ENCODE results near the gene XIRP2. TPM values are rescaled to one million over a fixed set of nuclear protein-coding genes. Genes with fewer than 3 reads are reported as not detected.

XIRP2 gene
- total and polyA plus RNA-seq, 2 of the 13 experiments (the other 11 are each of a cell fraction or from before 2014, with no cell fraction given): 0.04 to 0.05 TPM

DNA sequence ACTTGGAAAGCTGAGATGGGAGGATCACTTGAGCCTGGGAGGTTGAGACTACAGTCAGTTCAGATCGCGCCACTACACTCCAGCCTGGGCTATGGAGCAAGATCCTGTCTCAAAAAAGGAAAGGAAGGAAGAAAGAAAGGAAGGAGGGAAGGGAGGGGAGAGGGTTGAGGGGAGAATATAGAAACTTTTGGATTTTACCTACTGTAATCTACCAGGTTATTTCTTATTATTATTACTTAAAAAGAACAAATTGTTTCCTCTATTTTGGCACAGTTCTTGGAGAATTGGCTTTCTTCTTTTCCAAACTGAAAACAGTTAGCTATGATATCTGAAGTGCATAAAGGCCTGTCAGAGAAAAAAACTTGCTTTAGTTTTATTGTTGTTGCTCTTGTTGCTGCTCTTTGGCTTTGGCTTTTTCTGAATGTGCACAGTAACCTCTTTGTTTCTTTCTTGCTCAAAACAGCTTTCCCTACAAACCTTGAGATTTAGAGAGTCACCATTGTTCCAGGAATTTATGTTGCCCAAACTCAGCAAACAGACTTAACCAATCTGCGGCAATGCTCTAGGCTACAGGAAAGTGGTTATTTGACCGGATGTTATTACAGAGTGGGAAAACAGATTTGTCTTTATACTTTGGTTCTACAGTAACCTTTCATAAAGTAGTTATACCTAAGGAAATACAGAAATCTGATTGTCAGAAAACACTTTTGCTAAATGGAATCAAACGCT is 214.9 kb downstream of the XIRP2 start (continued):
- peak; percentile 30 for TF ChIP-seq YY1 (IDR thresholded peaks at IDR 0.05; ENCODE audit: insufficient read depth, insufficient replicate concordance, low read depth, low read length)
- TF ChIP-seq SMAD9 (CRISPR knock-in tag; IDR thresholded peaks at IDR 0.05): no peak
- TF ChIP-seq HNRNPUL1 (IDR thresholded peaks at IDR 0.05; ENCODE audit: low read depth, low read length): no peak
- no peak for TF ChIP-seq ZNF121 (CRISPR knock-in tag; IDR thresholded peaks at IDR 0.05)
- 0 out of 2 replicates have a peak, but pooled peaks have one; percentile 30 for TF ChIP-seq MEIS2 (CRISPR knock-in tag; IDR thresholded peaks at IDR 0.05)
- TF ChIP-seq RXRB (CRISPR knock-in tag; IDR thresholded peaks at IDR 0.05; ENCODE audit: borderline replicate concordance): peak; percentile 82
- no peak for TF ChIP-seq TBL1XR1 (IDR thresholded peaks at IDR 0.05; ENCODE audit: borderline replicate concordance, low read length, partially characterized antibody)
- no peak for TF ChIP-seq TCF12 (IDR thresholded peaks at IDR 0.05)
- TF ChIP-seq TCF12 (CRISPR knock-in tag; IDR thresholded peaks at IDR 0.05): 0 out of 2 replicates have a peak, but pooled peaks have one; percentile 25
- no peak for TF ChIP-seq ATRX (CRISPR knock-in tag; IDR thresholded peaks at IDR 0.05; ENCODE audit: borderline replicate concordance)
- no peak for TF ChIP-seq TP53 (CRISPR knock-in tag; conservative IDR thresholded peaks at IDR 0.05)
- no peak for TF ChIP-seq ZNF263 (CRISPR knock-in tag; IDR thresholded peaks at IDR 0.05)
- no peak for TF ChIP-seq ZNF230 (CRISPR knock-in tag; IDR thresholded peaks at IDR 0.05)
- no peak for TF ChIP-seq FIP1L1 (IDR thresholded peaks at IDR 0.05; ENCODE audit: borderline replicate concordance, insufficient read depth, low read depth, low read length)
- TF ChIP-seq ASH2L (IDR thresholded peaks at IDR 0.05; ENCODE audit: insufficient read length, low read depth, low read length): peak; percentile 70
- TF ChIP-seq RFXANK (CRISPR knock-in tag; IDR thresholded peaks at IDR 0.05): peak; percentile 56; the same call in 1 of the 2 replicates
- TF ChIP-seq, protein P1, sequence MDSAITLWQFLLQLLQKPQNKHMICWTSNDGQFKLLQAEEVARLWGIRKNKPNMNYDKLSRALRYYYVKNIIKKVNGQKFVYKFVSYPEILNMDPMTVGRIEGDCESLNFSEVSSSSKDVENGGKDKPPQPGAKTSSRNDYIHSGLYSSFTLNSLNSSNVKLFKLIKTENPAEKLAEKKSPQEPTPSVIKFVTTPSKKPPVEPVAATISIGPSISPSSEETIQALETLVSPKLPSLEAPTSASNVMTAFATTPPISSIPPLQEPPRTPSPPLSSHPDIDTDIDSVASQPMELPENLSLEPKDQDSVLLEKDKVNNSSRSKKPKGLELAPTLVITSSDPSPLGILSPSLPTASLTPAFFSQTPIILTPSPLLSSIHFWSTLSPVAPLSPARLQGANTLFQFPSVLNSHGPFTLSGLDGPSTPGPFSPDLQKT (CRISPR knock-in tag; IDR thresholded peaks at IDR 0.05; ENCODE audit: borderline replicate concordance): no peak
- peak; percentile 39; the same call in 1 of the 2 replicates for TF ChIP-seq ATF1 (CRISPR knock-in tag; IDR thresholded peaks at IDR 0.05)
- TF ChIP-seq ZNF772 (CRISPR knock-in tag; IDR thresholded peaks at IDR 0.05): peak; percentile 44
- no peak for TF ChIP-seq KMT2A (CRISPR knock-in tag; IDR thresholded peaks at IDR 0.05)
- no peak for TF ChIP-seq MAFF (IDR thresholded peaks at IDR 0.05; ENCODE audit: low read depth, low read length)
- TF ChIP-seq, protein P2, sequence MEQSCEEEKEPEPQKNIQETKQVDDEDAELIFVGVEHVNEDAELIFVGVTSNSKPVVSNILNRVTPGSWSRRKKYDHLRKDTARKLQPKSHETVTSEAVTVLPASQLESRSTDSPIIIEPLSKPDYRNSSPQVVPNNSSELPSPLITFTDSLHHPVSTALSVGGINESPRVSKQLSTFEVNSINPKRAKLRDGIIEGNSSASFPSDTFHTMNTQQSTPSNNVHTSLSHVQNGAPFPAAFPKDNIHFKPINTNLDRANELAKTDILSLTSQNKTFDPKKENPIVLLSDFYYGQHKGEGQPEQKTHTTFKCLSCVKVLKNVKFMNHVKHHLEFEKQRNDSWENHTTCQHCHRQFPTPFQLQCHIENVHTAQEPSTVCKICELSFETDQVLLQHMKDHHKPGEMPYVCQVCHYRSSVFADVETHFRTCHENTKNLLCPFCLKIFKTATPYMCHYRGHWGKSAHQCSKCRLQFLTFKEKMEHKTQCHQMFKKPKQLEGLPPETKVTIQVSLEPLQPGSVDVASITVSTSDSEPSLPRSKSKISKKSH (CRISPR knock-in tag; IDR thresholded peaks at IDR 0.05; ENCODE audit: borderline replicate concordance): no peak
- no peak for TF ChIP-seq ATF7 (IDR thresholded peaks at IDR 0.05)
- no peak for TF ChIP-seq ATF7 (CRISPR knock-in tag; IDR thresholded peaks at IDR 0.05)
- TF ChIP-seq JARID2 (CRISPR knock-in tag; IDR thresholded peaks at IDR 0.05; ENCODE audit: insufficient replicate concordance): no peak
- TF ChIP-seq EHMT2 (IDR thresholded peaks at IDR 0.05; ENCODE audit: borderline replicate concordance, low read depth, low read length): peak; percentile 91
- TF ChIP-seq, protein P3, sequence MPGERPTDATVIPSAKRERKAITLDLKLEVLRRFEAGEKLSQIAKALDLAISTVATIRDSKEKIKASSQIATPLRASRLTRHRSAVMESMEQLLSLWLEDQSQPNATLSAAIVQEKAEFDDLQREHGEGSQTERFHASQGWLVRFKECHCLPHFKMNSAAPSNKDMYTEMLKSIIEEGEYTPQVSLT (CRISPR knock-in tag; IDR thresholded peaks at IDR 0.05; ENCODE audit: borderline replicate concordance, low read depth): no peak
